Ishikawa (cell line): Measurements from ENCODE around the gene PPP1R13L.

ENCODE experiments used
- CREB1 ChIP-seq: IDR thresholded peaks from 2 replicates; pipeline ENCODE4 v1.6.1; 2012; ENCODE audit warnings: low read depth
- EP300 ChIP-seq: IDR thresholded peaks from 2 replicates; pipeline ENCODE4 v1.6.1; 2012; ENCODE audit warnings: borderline replicate concordance
- MAX ChIP-seq: IDR thresholded peaks from 2 replicates; pipeline ENCODE4 v1.6.1; 2012
- RAD21 ChIP-seq: IDR thresholded peaks from 2 replicates; pipeline ENCODE4 v1.6.1; 2012; ENCODE audit warnings: low read depth
- REST ChIP-seq: IDR thresholded peaks from 2 replicates; pipeline ENCODE4 v1.6.1; 2012; ENCODE audit warnings: low read depth, mild to moderate bottlenecking
- TAF1 ChIP-seq: IDR thresholded peaks from 2 replicates; pipeline ENCODE4 v1.6.1; 2012; ENCODE audit warnings: low read depth, mild to moderate bottlenecking
- USF1 ChIP-seq: IDR thresholded peaks from 2 replicates; pipeline ENCODE4 v1.6.1; 2012
- YY1 ChIP-seq: IDR thresholded peaks from 2 replicates; pipeline ENCODE4 v1.6.1; 2012; ENCODE audit warnings: low read depth

- no peak for TF ChIP-seq RAD21
- TF ChIP-seq CREB1 = no peak
- TF ChIP-seq YY1 = no peak
- TF ChIP-seq TAF1 = no peak
- TF ChIP-seq USF1 = no peak
- TF ChIP-seq REST = no peak
- TF ChIP-seq EP300 = no peak
- no peak for TF ChIP-seq MAX
Observed at GRCh38 chr19:45448887-45449299, 44.0 kb upstream of the PPP1R13L start.
